Activated naive CD4-positive, alpha-beta T cell treated with anti-CD3 and anti-CD28 coated beads for 36 hours (primary cell): Measurements from ENCODE around the gene BTBD7. TPM values are rescaled to one million over a fixed set of nuclear protein-coding genes. Genes with fewer than 3 reads are reported as not detected.
A peak's percentile ranks its signal among the peaks of the same experiment; 100 is the strongest.
"Not testable (repeated sequence)": the region's sequence is repeated elsewhere in the genome, so short reads cannot be mapped to it uniquely, and the experiment has no call there.

Experiments
- CTCF ChIA-PET: fragments of 350-600 bp; sonication (Branson Sonifier 250); formaldehyde crosslinking; loops from one replicate; lab custom pipeline; 2021; ENCODE audit warnings: antibody characterized with exemption; lab: Charles Lee
- DNase-seq: peaks from one replicate; pipeline ENCODE4 v3.0.0-alpha.2; 2020
- H3K27ac Mint-ChIP-seq: one replicate; pipeline ENCODE4 v1.8.0; 2021; ENCODE audit warnings: mild to moderate bottlenecking, mixed read lengths
- H3K27me3 Mint-ChIP-seq: one replicate; pipeline ENCODE4 v1.8.0; 2021; ENCODE audit warnings: low read depth, mixed read lengths
- H3K36me3 Mint-ChIP-seq: one replicate; pipeline ENCODE4 v1.8.0; 2021; ENCODE audit warnings: low read depth, mixed read lengths
- H3K4me1 Mint-ChIP-seq: one replicate; pipeline ENCODE4 v1.8.0; 2021; ENCODE audit warnings: low read depth, mixed read lengths
- H3K4me3 Mint-ChIP-seq: one replicate; pipeline ENCODE4 v1.8.0; 2021; ENCODE audit warnings: mild to moderate bottlenecking, moderate library complexity, mixed read lengths
- H3K9me3 Mint-ChIP-seq: one replicate; pipeline ENCODE4 v1.8.0; 2021; ENCODE audit warnings: mixed read lengths
- intact Hi-C: fragments of 100-400 bp; cut with micrococcal nuclease; formaldehyde crosslinking; loops from one replicate; pipeline ENCODE4 v1.15.1; 2023
- total RNA-seq, 2 experiments: library from RNA; stranded (reverse); gene quantifications; one replicate each; pipeline ENCODE4 v1.2.3, GENCODE V29; 2021

The BTBD7 gene
- 1 to 10 TPM; 7.2 to 7.7 TPM for total RNA-seq

- no peaks in the 10 kb centered on the region for H3K27me3 Mint-ChIP-seq
- DNase-seq, result peak; percentile 94
- H3K4me1 Mint-ChIP-seq, result peaks cover 49% of the 10 kb centered on the region
- H3K9me3 Mint-ChIP-seq, result no peaks in the 10 kb centered on the region
- H3K36me3 Mint-ChIP-seq, result peaks cover 3% of the 10 kb centered on the region
- peak within 1 kb of the TSS; percentile 83 for H3K27ac Mint-ChIP-seq
- CTCF ChIA-PET, result no interaction called here
- H3K4me3 Mint-ChIP-seq, result peak within 1 kb of the TSS; percentile 89
- intact Hi-C loops, result loop anchor here (1.0 to 10.0 kb wide), 8 partner anchors 98 to 1059 kb away; partner anchors contain the start of genes GOLGA5, GON7, ITPK1 and LYSET
These were observed at the start of gene BTBD7 for GRCh38 chr14:93332853-93333630. Gene BTBD7, minus strand, starts transcription at chr14:93333036. Its CDS starts 36,985 bp downstream, at chr14:93296051.

- no peak overlapping the region for H3K4me3 Mint-ChIP-seq
- no peaks in the 10 kb centered on the region for H3K36me3 Mint-ChIP-seq
- intact Hi-C loops, result no loop called here
- H3K27ac Mint-ChIP-seq, result no peak overlapping the region
- peaks cover 18% of the 10 kb centered on the region for H3K27me3 Mint-ChIP-seq
- no peaks in the 10 kb centered on the region for H3K4me1 Mint-ChIP-seq
- DNase-seq, result no peak
- CTCF ChIA-PET, result no interaction called here
- no peaks in the 10 kb centered on the region for H3K9me3 Mint-ChIP-seq
These were observed 48.8 kb upstream of the BTBD7 start for GRCh38 chr14:93381644-93382043.

GRCh38 chr14:93379831-93380230, 47.0 kb upstream of the BTBD7 start:
- H3K36me3 Mint-ChIP-seq, result no peaks in the 10 kb centered on the region
- DNase-seq, result no peak
- peaks cover 18% of the 10 kb centered on the region for H3K27me3 Mint-ChIP-seq
- H3K27ac Mint-ChIP-seq, result no peak overlapping the region
- intact Hi-C loops, result no loop called here
- H3K4me1 Mint-ChIP-seq, result no peaks in the 10 kb centered on the region
- H3K4me3 Mint-ChIP-seq, result no peak overlapping the region
- CTCF ChIA-PET, result no interaction called here
- H3K9me3 Mint-ChIP-seq, result no peaks in the 10 kb centered on the region

- intact Hi-C loops, result no loop called here
- DNase-seq, result no peak
- Mint-ChIP-seq H3K4me3 (no peak overlapping the region), H3K9me3 (no peaks in the 10 kb centered on the region), H3K27me3 (peaks cover 7% of the 10 kb centered on the region), H3K36me3 (no peaks in the 10 kb centered on the region), H3K27ac (no peak overlapping the region), H3K4me1 (no peaks in the 10 kb centered on the region)
- CTCF ChIA-PET, result no interaction called here
These were observed 42.9 kb upstream of the BTBD7 start for GRCh38 chr14:93375673-93376156.

- no peak overlapping the region for H3K4me3 Mint-ChIP-seq
These were observed 37.0 kb upstream of the BTBD7 start for GRCh38 chr14:93369713-93370266.

GRCh38 chr14:93368996-93369712, 36.3 kb upstream of the BTBD7 start:
- Mint-ChIP-seq H3K36me3 (no peaks in the 10 kb centered on the region), H3K9me3 (no peaks in the 10 kb centered on the region), H3K4me1 (no peaks in the 10 kb centered on the region), H3K27me3 (peaks cover 6% of the 10 kb centered on the region), H3K4me3 (no peak overlapping the region), H3K27ac (no peak overlapping the region)
- CTCF ChIA-PET, result no interaction called here
- intact Hi-C loops, result no loop called here
- no peak for DNase-seq

More at GRCh38 chr14:93369713-93370266, 37.0 kb upstream of the BTBD7 start:
- no peak for DNase-seq
- CTCF ChIA-PET, result no interaction called here
- intact Hi-C loops, result no loop called here
- Mint-ChIP-seq H3K9me3 (no peaks in the 10 kb centered on the region), H3K4me1 (no peaks in the 10 kb centered on the region), H3K27me3 (peaks cover 6% of the 10 kb centered on the region), H3K36me3 (no peaks in the 10 kb centered on the region), H3K27ac (no peak overlapping the region)

- H3K27me3 Mint-ChIP-seq, intact Hi-C loops, CTCF ChIA-PET, H3K9me3 Mint-ChIP-seq, H3K27ac Mint-ChIP-seq, H3K4me1 Mint-ChIP-seq, DNase-seq, H3K36me3 Mint-ChIP-seq, H3K4me3 Mint-ChIP-seq: not testable (repeated sequence)
These were observed 22.0 kb upstream of the BTBD7 start for GRCh38 chr14:93354873-93355272.

- Mint-ChIP-seq H3K4me1 (no peaks in the 10 kb centered on the region), H3K27me3 (no peaks in the 10 kb centered on the region), H3K9me3 (peaks cover 1% of the 10 kb centered on the region), H3K36me3 (no peaks in the 10 kb centered on the region), H3K27ac (no peak overlapping the region), H3K4me3 (no peak overlapping the region)
- intact Hi-C loops, result no loop called here
- CTCF ChIA-PET, result interaction anchor here (0.6 kb wide), 2 partner anchors 56 to 60 kb away, joined by 4 read pairs; no protein-coding TSS in a partner anchor
- no peak for DNase-seq
These were observed 15.5 kb upstream of the BTBD7 start for GRCh38 chr14:93348292-93348691.

- Mint-ChIP-seq H3K9me3 (peaks cover 1% of the 10 kb centered on the region), H3K4me3 (no peak overlapping the region), H3K27me3 (no peaks in the 10 kb centered on the region), H3K4me1 (no peaks in the 10 kb centered on the region), H3K36me3 (no peaks in the 10 kb centered on the region), H3K27ac (no peak overlapping the region)
- no peak for DNase-seq
- CTCF ChIA-PET, result interaction anchor here (0.6 kb wide), 2 partner anchors 57 to 59 kb away, joined by 4 read pairs; no protein-coding TSS in a partner anchor
- intact Hi-C loops, result no loop called here
These were observed 15.0 kb upstream of the BTBD7 start for GRCh38 chr14:93347850-93348249.

- Mint-ChIP-seq H3K9me3 (peaks cover 1% of the 10 kb centered on the region), H3K27ac (no peak within 1 kb of the TSS), H3K4me1 (no peaks in the 10 kb centered on the region), H3K27me3 (no peaks in the 10 kb centered on the region), H3K36me3 (no peaks in the 10 kb centered on the region), H3K4me3 (no peak within 1 kb of the TSS)
- DNase-seq, result no peak
- CTCF ChIA-PET, result no interaction called here
- intact Hi-C loops, result no loop called here
These were observed 14.3 kb upstream of the BTBD7 start, which contains the start of gene COX8C for GRCh38 chr14:93346926-93347721. Gene COX8C, plus strand, starts transcription at chr14:93347182. Its CDS starts 87 bp downstream, at chr14:93347269.

GRCh38 chr14:93343797-93344196, 11.0 kb upstream of the BTBD7 start:
- Mint-ChIP-seq H3K9me3 (peaks cover 1% of the 10 kb centered on the region), H3K27me3 (no peaks in the 10 kb centered on the region), H3K4me3 (no peak overlapping the region), H3K27ac (no peak overlapping the region), H3K36me3 (peaks cover 1% of the 10 kb centered on the region), H3K4me1 (no peaks in the 10 kb centered on the region)
- CTCF ChIA-PET, result no interaction called here
- intact Hi-C loops, result no loop called here
- DNase-seq, result no peak

GRCh38 chr14:93343266-93343665, 10.4 kb upstream of the BTBD7 start:
- Mint-ChIP-seq H3K27me3 (no peaks in the 10 kb centered on the region), H3K4me1 (no peaks in the 10 kb centered on the region), H3K4me3 (no peak overlapping the region), H3K27ac (no peak overlapping the region), H3K36me3 (peaks cover 1% of the 10 kb centered on the region), H3K9me3 (peaks cover 1% of the 10 kb centered on the region)
- intact Hi-C loops, result no loop called here
- CTCF ChIA-PET, result no interaction called here
- no peak for DNase-seq
